ENCODE measurements around the gene TRIM16.
"Not testable (repeated sequence)": the region's sequence is repeated elsewhere in the genome, so short reads cannot be mapped to it uniquely, and the experiment has no call there.

- TF ChIP-seq CTCF (conservative IDR thresholded peaks at IDR 0.05); EZH2 (IDR thresholded peaks at IDR 0.05; ENCODE audit: low read depth): not testable (repeated sequence)
These were observed 68.3 kb downstream of the TRIM16 start for GRCh38 chr17:15615850-15616249.

Data from PC-9 (cell line).